Thyroid gland (tissue), 4 donors: ENCODE results near the gene CFAP46. TPM values are rescaled to one million over a fixed set of nuclear protein-coding genes. Genes with fewer than 3 reads are reported as not detected.

Experiments
- DNase-seq, 2 donors: peaks; one replicate each; pipeline ENCODE4 v3.0.0-alpha.2; 2019
- H3K27ac ChIP-seq, 3 donors: fragments of 200-600 bp; sonication (generic); 1 replicate in 2 of 3; 2 replicates in 1 of 3; pipeline ENCODE4 v1.5.1; 2016 to 2019; ENCODE audit warnings: mild to moderate bottlenecking in 1 of 3, moderate library complexity in 1 of 3
- H3K27me3 ChIP-seq: fragments of 200-600 bp; sonication (generic); one replicate; pipeline ENCODE4 v1.5.1; 2019
- H3K36me3 ChIP-seq, 2 donors: fragments of 200-600 bp; sonication (generic); one replicate each; pipeline ENCODE4 v1.5.1; 2016 to 2019
- H3K4me1 ChIP-seq, 2 donors: fragments of 200-600 bp; sonication (generic); one replicate each; pipeline ENCODE4 v1.5.1; 2017 to 2019
- H3K4me3 ChIP-seq, 3 donors: fragments of 200-600 bp; sonication (generic); replicated peaks in 1 of 3; 1 replicate in 2 of 3; 2 replicates in 1 of 3; pipeline ENCODE4 v1.5.1; 2016; ENCODE audit warnings: mild to moderate bottlenecking in 1 of 3
- H3K9me3 ChIP-seq: fragments of 200-600 bp; sonication (generic); one replicate; pipeline ENCODE4 v1.5.1; 2017
- CTCF ChIP-seq, 6 experiments: fragments of 200-600 bp in 3 of 6; fragments of 450-650 bp in 3 of 6; sonication (generic) in 3 of 6; IDR thresholded peaks; one replicate each; pipeline ENCODE4 v1.5.1; 2016 to 2019; ENCODE audit warnings: antibody characterized with exemption in 6 of 6, mild to moderate bottlenecking in 2 of 6, inconsistent platforms in 1 of 6, moderate library complexity in 1 of 6
- POLR2A ChIP-seq, 2 donors: fragments of 450-650 bp; IDR thresholded peaks; one replicate each; pipeline ENCODE4 v1.6.1; 2017; ENCODE audit warnings: antibody characterized with exemption in 2 of 2, mild to moderate bottlenecking in 2 of 2, moderate library complexity in 1 of 2
- WGBS, 2 donors: methylation state at CpG; one replicate each; pipeline ENCODE4 v1.1.5; 2017; 5-methylcytosine and 5-hydroxymethylcytosine counted together
- intact Hi-C: fragments of 100-400 bp; cut with DNase I; formaldehyde crosslinking; loops from one replicate; pipeline ENCODE4 v1.15.1; 2023
- total RNA-seq, 4 donors: library from RNA; depleted of rRNA; stranded (reverse); fragments of >200 nt; gene quantifications; one replicate each; pipeline ENCODE4 v1.2.3, GENCODE V29; 2016

The CFAP46 gene
- total RNA-seq, 4 donors from 2014 or later = 3.6 to 12.7 (median 9.1) TPM

GRCh38 chr10:132964231-132964630, 21.9 kb upstream of the CFAP46 start:
- no peaks in the 10 kb centered on the region for H3K27me3 ChIP-seq
- H3K4me1 ChIP-seq = peaks cover 8 to 20% of the 10 kb centered on the region in 2 donors
- peak overlapping the region in 1 of 3 donors; percentile 26 for H3K4me3 ChIP-seq
- no peak for DNase-seq
- H3K27ac ChIP-seq = no peak overlapping the region
- TF ChIP-seq POLR2A (IDR thresholded peaks at IDR 0.05) (no peak), CTCF (IDR thresholded peaks at IDR 0.05) (no peak)
- no peaks in the 10 kb centered on the region for H3K9me3 ChIP-seq
- intact Hi-C loops = no loop called here
- 85 to 92% methylated on average over 7 to 15 of the region's 15 CpGs for WGBS, 2 donors
- H3K36me3 ChIP-seq = no peaks in the 10 kb centered on the region

- Histone ChIP-seq H3K27me3 (no peaks in the 10 kb centered on the region), H3K36me3 (no peaks in the 10 kb centered on the region), H3K27ac (no peak overlapping the region), H3K4me1 (peaks cover 14 to 27% of the 10 kb centered on the region in 2 donors), H3K9me3 (no peaks in the 10 kb centered on the region), H3K4me3 (no peak overlapping the region)
- no peak for TF ChIP-seq CTCF (IDR thresholded peaks at IDR 0.05)
- no peak for TF ChIP-seq POLR2A (IDR thresholded peaks at IDR 0.05)
- 93 to 95% methylated on average over 13 to 14 of the region's 14 CpGs for WGBS, 2 donors
- no peak for DNase-seq
- intact Hi-C loops = no loop called here
Observed at GRCh38 chr10:132963430-132963960, 21.1 kb upstream of the CFAP46 start.

GRCh38 chr10:132962623-132963429, 20.5 kb upstream of the CFAP46 start:
- no peaks in the 10 kb centered on the region for H3K9me3 ChIP-seq
- TF ChIP-seq POLR2A (IDR thresholded peaks at IDR 0.05) (no peak), CTCF (IDR thresholded peaks at IDR 0.05) (no peak)
- H3K27ac ChIP-seq = peak overlapping the region in 1 of 3 donors; percentile 43
- no peaks in the 10 kb centered on the region for H3K36me3 ChIP-seq
- intact Hi-C loops = no loop called here
- peaks cover 21 to 34% of the 10 kb centered on the region in 2 donors for H3K4me1 ChIP-seq
- 57 to 58% methylated on average over 11 of the region's 11 CpGs for WGBS, 2 donors
- H3K27me3 ChIP-seq = no peaks in the 10 kb centered on the region
- peak overlapping the region; percentile 14 to 30 (median 28) for H3K4me3 ChIP-seq
- DNase-seq = no peak

GRCh38 chr10:132961787-132962622, 19.6 kb upstream of the CFAP46 start:
- peaks cover 21 to 35% of the 10 kb centered on the region in 2 donors for H3K4me1 ChIP-seq
- 6 to 18% methylated on average over 24 to 38 of the region's 41 CpGs for WGBS, 2 donors
- intact Hi-C loops = no loop called here
- no peaks in the 10 kb centered on the region for H3K9me3 ChIP-seq
- no peaks in the 10 kb centered on the region for H3K36me3 ChIP-seq
- H3K4me3 ChIP-seq = peak overlapping the region; percentile 14 to 30 (median 28)
- TF ChIP-seq POLR2A (IDR thresholded peaks at IDR 0.05) = peak in 1 of 2 donors; percentile 41
- no peak for TF ChIP-seq CTCF (IDR thresholded peaks at IDR 0.05)
- no peaks in the 10 kb centered on the region for H3K27me3 ChIP-seq
- peak; percentile 72 to 83 for DNase-seq
- H3K27ac ChIP-seq = peak overlapping the region in 1 of 3 donors; percentile 43
